ENCODE results near the gene FCHSD2.
"Not testable (repeated sequence)": the region's sequence is repeated elsewhere in the genome, so short reads cannot be mapped to it uniquely, and the experiment has no call there.

The FCHSD2 gene

GRCh38 chr11:73130181-73130580 is 11.9 kb downstream of the FCHSD2 start:
- Mint-ChIP-seq H3K27ac (no peak overlapping the region), H3K36me3 (ENCODE audit: low read depth) (peaks cover 25% of the 10 kb centered on the region), H3K4me3 (no peak overlapping the region), H3K27me3 (ENCODE audit: low read depth) (no peaks in the 10 kb centered on the region), H3K4me1 (ENCODE audit: low read depth) (peaks cover 6% of the 10 kb centered on the region), H3K9me3 (no peaks in the 10 kb centered on the region)

GRCh38 chr11:73129198-73129597 is 12.9 kb downstream of the FCHSD2 start:
- Mint-ChIP-seq H3K9me3 (peaks cover 6% of the 10 kb centered on the region), H3K4me1 (ENCODE audit: low read depth) (peaks cover 4% of the 10 kb centered on the region), H3K36me3 (ENCODE audit: low read depth) (peaks cover 32% of the 10 kb centered on the region), H3K27ac (no peak overlapping the region), H3K4me3 (no peak overlapping the region), H3K27me3 (ENCODE audit: low read depth) (no peaks in the 10 kb centered on the region)

GRCh38 chr11:73126804-73127480 is 15.2 kb downstream of the FCHSD2 start:
- no peak overlapping the region for H3K27ac Mint-ChIP-seq
- H3K27me3 Mint-ChIP-seq (ENCODE audit: low read depth): no peaks in the 10 kb centered on the region
- peaks cover 40% of the 10 kb centered on the region for H3K36me3 Mint-ChIP-seq (ENCODE audit: low read depth)
- peaks cover 6% of the 10 kb centered on the region for H3K9me3 Mint-ChIP-seq
- H3K4me3 Mint-ChIP-seq: no peak overlapping the region
- peaks cover 3% of the 10 kb centered on the region for H3K4me1 Mint-ChIP-seq (ENCODE audit: low read depth)

- no peaks in the 10 kb centered on the region for H3K27me3 Mint-ChIP-seq (ENCODE audit: low read depth)
- peaks cover 6% of the 10 kb centered on the region for H3K9me3 Mint-ChIP-seq
- no peak overlapping the region for H3K27ac Mint-ChIP-seq
- H3K4me3 Mint-ChIP-seq: no peak overlapping the region
- peaks cover 6% of the 10 kb centered on the region for H3K4me1 Mint-ChIP-seq (ENCODE audit: low read depth)
- H3K36me3 Mint-ChIP-seq (ENCODE audit: low read depth): peaks cover 43% of the 10 kb centered on the region
These were observed 17.3 kb downstream of the FCHSD2 start for GRCh38 chr11:73124800-73125199.

- not testable (repeated sequence) for H3K27me3 Mint-ChIP-seq (ENCODE audit: low read depth); H3K4me3 Mint-ChIP-seq; H3K9me3 Mint-ChIP-seq; H3K4me1 Mint-ChIP-seq (ENCODE audit: low read depth); H3K27ac Mint-ChIP-seq
- peaks cover 45% of the 10 kb centered on the region for H3K36me3 Mint-ChIP-seq (ENCODE audit: low read depth)
These were observed 18.2 kb downstream of the FCHSD2 start for GRCh38 chr11:73123892-73124291.

- Mint-ChIP-seq H3K4me3 (no peak overlapping the region), H3K27me3 (ENCODE audit: low read depth) (no peaks in the 10 kb centered on the region), H3K36me3 (ENCODE audit: low read depth) (peaks cover 36% of the 10 kb centered on the region), H3K4me1 (ENCODE audit: low read depth) (peaks cover 8% of the 10 kb centered on the region), H3K9me3 (peaks cover 6% of the 10 kb centered on the region), H3K27ac (no peak overlapping the region)
These were observed 20.4 kb downstream of the FCHSD2 start for GRCh38 chr11:73121692-73122091.

- H3K4me1 Mint-ChIP-seq (ENCODE audit: low read depth): peaks cover 5% of the 10 kb centered on the region
- H3K9me3 Mint-ChIP-seq: peaks cover 16% of the 10 kb centered on the region
- no peak overlapping the region for H3K27ac Mint-ChIP-seq
- H3K27me3 Mint-ChIP-seq (ENCODE audit: low read depth): no peaks in the 10 kb centered on the region
- no peak overlapping the region for H3K4me3 Mint-ChIP-seq
- peaks cover 32% of the 10 kb centered on the region for H3K36me3 Mint-ChIP-seq (ENCODE audit: low read depth)
These were observed 25.0 kb downstream of the FCHSD2 start for GRCh38 chr11:73117071-73117470.

- Mint-ChIP-seq H3K27ac (no peak overlapping the region), H3K27me3 (ENCODE audit: low read depth) (no peaks in the 10 kb centered on the region), H3K36me3 (ENCODE audit: low read depth) (peaks cover 34% of the 10 kb centered on the region), H3K4me3 (no peak overlapping the region), H3K9me3 (peaks cover 17% of the 10 kb centered on the region), H3K4me1 (ENCODE audit: low read depth) (peaks cover 5% of the 10 kb centered on the region)
These were observed 25.5 kb downstream of the FCHSD2 start for GRCh38 chr11:73116636-73117035.

- no peak overlapping the region for H3K27ac Mint-ChIP-seq
- H3K27me3 Mint-ChIP-seq (ENCODE audit: low read depth): no peaks in the 10 kb centered on the region
- H3K36me3 Mint-ChIP-seq (ENCODE audit: low read depth): peaks cover 41% of the 10 kb centered on the region
- H3K9me3 Mint-ChIP-seq: peaks cover 34% of the 10 kb centered on the region
- H3K4me3 Mint-ChIP-seq: no peak overlapping the region
- H3K4me1 Mint-ChIP-seq (ENCODE audit: low read depth): peaks cover 2% of the 10 kb centered on the region
These were observed 27.3 kb downstream of the FCHSD2 start for GRCh38 chr11:73114835-73115220.

GRCh38 chr11:73114110-73114834 is 27.8 kb downstream of the FCHSD2 start:
- Mint-ChIP-seq H3K27me3 (ENCODE audit: low read depth) (no peaks in the 10 kb centered on the region), H3K4me1 (ENCODE audit: low read depth) (peaks cover 2% of the 10 kb centered on the region), H3K27ac (no peak overlapping the region), H3K36me3 (ENCODE audit: low read depth) (peaks cover 43% of the 10 kb centered on the region), H3K4me3 (no peak overlapping the region), H3K9me3 (peaks cover 40% of the 10 kb centered on the region)

GRCh38 chr11:73113426-73113825 is 28.7 kb downstream of the FCHSD2 start:
- H3K36me3 Mint-ChIP-seq (ENCODE audit: low read depth): peaks cover 45% of the 10 kb centered on the region
- no peak overlapping the region for H3K4me3 Mint-ChIP-seq
- no peaks in the 10 kb centered on the region for H3K27me3 Mint-ChIP-seq (ENCODE audit: low read depth)
- peaks cover 44% of the 10 kb centered on the region for H3K9me3 Mint-ChIP-seq
- H3K27ac Mint-ChIP-seq: no peak overlapping the region
- peaks cover 1% of the 10 kb centered on the region for H3K4me1 Mint-ChIP-seq (ENCODE audit: low read depth)

- Mint-ChIP-seq H3K4me1 (ENCODE audit: low read depth) (peaks cover 5% of the 10 kb centered on the region), H3K9me3 (peaks cover 38% of the 10 kb centered on the region), H3K4me3 (no peak overlapping the region), H3K27ac (no peak overlapping the region), H3K27me3 (ENCODE audit: low read depth) (no peaks in the 10 kb centered on the region), H3K36me3 (ENCODE audit: low read depth) (peaks cover 29% of the 10 kb centered on the region)
These were observed 34.5 kb downstream of the FCHSD2 start for GRCh38 chr11:73107597-73107996.

- Mint-ChIP-seq H3K9me3 (peaks cover 29% of the 10 kb centered on the region), H3K27me3 (ENCODE audit: low read depth) (no peaks in the 10 kb centered on the region), H3K4me1 (ENCODE audit: low read depth) (peaks cover 5% of the 10 kb centered on the region), H3K36me3 (ENCODE audit: low read depth) (peaks cover 23% of the 10 kb centered on the region), H3K27ac (no peak overlapping the region), H3K4me3 (no peak overlapping the region)
These were observed 35.8 kb downstream of the FCHSD2 start for GRCh38 chr11:73106347-73106746.

- Mint-ChIP-seq H3K4me1 (ENCODE audit: low read depth) (peaks cover 12% of the 10 kb centered on the region), H3K9me3 (no peaks in the 10 kb centered on the region), H3K27me3 (ENCODE audit: low read depth) (no peaks in the 10 kb centered on the region), H3K4me3 (no peak overlapping the region), H3K27ac (no peak overlapping the region), H3K36me3 (ENCODE audit: low read depth) (peaks cover 21% of the 10 kb centered on the region)
These were observed 41.5 kb downstream of the FCHSD2 start for GRCh38 chr11:73100578-73100977.

- no peaks in the 10 kb centered on the region for H3K9me3 Mint-ChIP-seq
- peak overlapping the region; percentile 53 for H3K27ac Mint-ChIP-seq
- peaks cover 18% of the 10 kb centered on the region for H3K36me3 Mint-ChIP-seq (ENCODE audit: low read depth)
- no peaks in the 10 kb centered on the region for H3K27me3 Mint-ChIP-seq (ENCODE audit: low read depth)
- peaks cover 13% of the 10 kb centered on the region for H3K4me1 Mint-ChIP-seq (ENCODE audit: low read depth)
- no peak overlapping the region for H3K4me3 Mint-ChIP-seq
These were observed 42.4 kb downstream of the FCHSD2 start for GRCh38 chr11:73099512-73100266.

Data from T-helper 1 cell treated with Interleukin-12 subunit alpha and Interleukin-12 subunit beta and Interleukin-4 antibody, amounts not matched to agents 30 μg/mL and 1 μg/mL, for 36 hours (primary cell).